ENCODE data around the gene TBC1D2B. TPM values are rescaled to one million over a fixed set of nuclear protein-coding genes. Genes with fewer than 3 reads are reported as not detected.
A peak's percentile ranks its signal among the peaks of the same experiment; 100 is the strongest.

The TBC1D2B gene
- total and polyA plus RNA-seq, 4 donors, result 8.4 to 119 (median 22.0) TPM

DNA sequence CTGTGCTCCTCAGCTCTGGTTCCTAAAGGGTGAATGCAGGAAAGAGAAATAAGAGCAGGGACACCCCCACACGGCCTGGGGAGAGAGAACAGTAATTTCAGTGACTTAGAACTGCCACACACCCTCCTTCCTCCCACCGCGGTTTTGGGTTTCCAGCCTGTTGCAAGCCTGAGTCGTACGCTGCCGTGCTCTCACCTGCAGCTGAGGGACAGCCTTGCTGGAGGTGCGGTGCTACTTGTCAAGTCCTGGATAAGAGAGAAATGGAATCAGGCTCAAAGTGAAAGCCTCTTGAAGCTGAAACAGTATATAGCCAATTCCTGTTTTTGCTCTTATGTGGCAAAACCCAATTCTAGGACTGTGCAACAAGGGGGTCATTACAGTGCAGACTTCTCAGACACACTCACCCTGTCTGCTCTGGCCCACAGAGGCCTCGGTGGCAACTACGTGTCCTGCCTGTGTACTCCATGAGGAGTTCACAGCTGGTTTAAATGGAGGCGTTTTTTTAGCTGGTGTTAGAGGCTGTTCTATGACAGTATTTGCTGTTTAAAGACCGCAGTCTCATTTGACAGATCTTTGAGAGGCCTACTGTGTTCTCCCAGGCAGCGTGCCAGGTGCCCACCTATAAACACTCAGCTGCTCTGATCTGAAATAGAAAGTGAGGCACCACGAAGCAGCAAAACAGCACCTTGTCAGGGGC lies 42.9 kb downstream of the TBC1D2B start:
- peak; percentile 10 for TF ChIP-seq YY1 (IDR thresholded peaks at IDR 0.05)
- TF ChIP-seq NR2F2 (IDR thresholded peaks at IDR 0.05), result no peak
- TF ChIP-seq TAF1 (conservative IDR thresholded peaks at IDR 0.05), result no peak
- TF ChIP-seq, protein P1, sequence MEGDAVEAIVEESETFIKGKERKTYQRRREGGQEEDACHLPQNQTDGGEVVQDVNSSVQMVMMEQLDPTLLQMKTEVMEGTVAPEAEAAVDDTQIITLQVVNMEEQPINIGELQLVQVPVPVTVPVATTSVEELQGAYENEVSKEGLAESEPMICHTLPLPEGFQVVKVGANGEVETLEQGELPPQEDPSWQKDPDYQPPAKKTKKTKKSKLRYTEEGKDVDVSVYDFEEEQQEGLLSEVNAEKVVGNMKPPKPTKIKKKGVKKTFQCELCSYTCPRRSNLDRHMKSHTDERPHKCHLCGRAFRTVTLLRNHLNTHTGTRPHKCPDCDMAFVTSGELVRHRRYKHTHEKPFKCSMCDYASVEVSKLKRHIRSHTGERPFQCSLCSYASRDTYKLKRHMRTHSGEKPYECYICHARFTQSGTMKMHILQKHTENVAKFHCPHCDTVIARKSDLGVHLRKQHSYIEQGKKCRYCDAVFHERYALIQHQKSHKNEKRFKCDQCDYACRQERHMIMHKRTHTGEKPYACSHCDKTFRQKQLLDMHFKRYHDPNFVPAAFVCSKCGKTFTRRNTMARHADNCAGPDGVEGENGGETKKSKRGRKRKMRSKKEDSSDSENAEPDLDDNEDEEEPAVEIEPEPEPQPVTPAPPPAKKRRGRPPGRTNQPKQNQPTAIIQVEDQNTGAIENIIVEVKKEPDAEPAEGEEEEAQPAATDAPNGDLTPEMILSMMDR (IDR thresholded peaks at IDR 0.05; ENCODE audit: low read depth, low read length, missing input control), result no peak
- no peak for TF ChIP-seq RAD21 (IDR thresholded peaks at IDR 0.05)
- no peak for TF ChIP-seq HNF4A (conservative IDR thresholded peaks at IDR 0.05)
- DNase-seq (ENCODE audit: low spot score), result no peak
- Histone ChIP-seq H3K9me3 (ENCODE audit: control insufficient read depth in 4 of 4, low read length in 3 of 4) (no peaks in the 10 kb centered on the region), H3K4me1 (ENCODE audit: control insufficient read depth in 4 of 4, insufficient read depth in 4 of 4, low read length in 3 of 4) (peaks cover 10 to 49% (median 36%) of the 10 kb centered on the region in 4 donors), H3K36me3 (ENCODE audit: control insufficient read depth in 4 of 4, insufficient read depth in 3 of 4, low read depth in 1 of 4, low read length in 3 of 4) (peaks cover 2 to 10% (median 4%) of the 10 kb centered on the region in 4 donors), H3K27ac (ENCODE audit: low read depth in 1 of 2, low read length in 2 of 2) (peak overlapping the region; percentile 51 to 61), H3K4me3 (ENCODE audit: low read depth in 1 of 3, low read length in 3 of 3) (no peak overlapping the region), H3K9ac (ENCODE audit: low read depth in 1 of 2, low read length in 2 of 2) (peak overlapping the region; percentile 10 to 62), H3K27me3 (ENCODE audit: control insufficient read depth in 4 of 4, insufficient read depth in 4 of 4, low read length in 3 of 4) (no peaks in the 10 kb centered on the region)
- WGBS, result 52% methylated on average over 13 of the region's 13 CpGs

DNA sequence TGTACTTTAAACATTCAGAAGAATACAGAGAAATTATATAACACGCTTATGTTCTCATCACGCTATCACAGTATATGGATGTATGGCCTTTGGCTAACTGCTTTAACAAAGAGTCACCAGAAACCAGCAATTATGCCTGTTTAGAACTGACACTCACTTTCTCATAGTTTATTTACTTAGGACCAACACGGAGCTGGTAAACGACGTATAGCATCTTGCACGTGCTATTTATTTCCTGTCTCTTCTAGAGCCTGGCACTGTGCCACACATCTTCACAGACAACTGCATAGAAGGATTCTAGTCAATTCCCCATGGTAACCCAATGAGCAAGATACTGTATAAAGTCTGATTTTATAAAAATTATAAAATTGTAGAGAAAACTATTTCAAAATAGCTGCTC lies 43.6 kb downstream of the TBC1D2B start:
- peaks cover 10 to 47% (median 35%) of the 10 kb centered on the region in 4 donors for H3K4me1 ChIP-seq (ENCODE audit: control insufficient read depth in 4 of 4, insufficient read depth in 4 of 4, low read length in 3 of 4)
- TF ChIP-seq, protein P2, sequence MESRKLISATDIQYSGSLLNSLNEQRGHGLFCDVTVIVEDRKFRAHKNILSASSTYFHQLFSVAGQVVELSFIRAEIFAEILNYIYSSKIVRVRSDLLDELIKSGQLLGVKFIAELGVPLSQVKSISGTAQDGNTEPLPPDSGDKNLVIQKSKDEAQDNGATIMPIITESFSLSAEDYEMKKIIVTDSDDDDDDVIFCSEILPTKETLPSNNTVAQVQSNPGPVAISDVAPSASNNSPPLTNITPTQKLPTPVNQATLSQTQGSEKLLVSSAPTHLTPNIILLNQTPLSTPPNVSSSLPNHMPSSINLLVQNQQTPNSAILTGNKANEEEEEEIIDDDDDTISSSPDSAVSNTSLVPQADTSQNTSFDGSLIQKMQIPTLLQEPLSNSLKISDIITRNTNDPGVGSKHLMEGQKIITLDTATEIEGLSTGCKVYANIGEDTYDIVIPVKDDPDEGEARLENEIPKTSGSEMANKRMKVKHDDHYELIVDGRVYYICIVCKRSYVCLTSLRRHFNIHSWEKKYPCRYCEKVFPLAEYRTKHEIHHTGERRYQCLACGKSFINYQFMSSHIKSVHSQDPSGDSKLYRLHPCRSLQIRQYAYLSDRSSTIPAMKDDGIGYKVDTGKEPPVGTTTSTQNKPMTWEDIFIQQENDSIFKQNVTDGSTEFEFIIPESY (IDR thresholded peaks at IDR 0.05), result no peak
- TF ChIP-seq EGR1 (IDR thresholded peaks at IDR 0.05; ENCODE audit: low read depth in 2 of 2) (no peak), HNF4G (IDR thresholded peaks at IDR 0.05) (no peak), SP1 (IDR thresholded peaks at IDR 0.05) (no peak)
- TF ChIP-seq, protein P3, sequence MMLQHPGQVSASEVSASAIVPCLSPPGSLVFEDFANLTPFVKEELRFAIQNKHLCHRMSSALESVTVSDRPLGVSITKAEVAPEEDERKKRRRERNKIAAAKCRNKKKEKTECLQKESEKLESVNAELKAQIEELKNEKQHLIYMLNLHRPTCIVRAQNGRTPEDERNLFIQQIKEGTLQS (IDR thresholded peaks at IDR 0.05), result no peak
- TF ChIP-seq, protein P1 (IDR thresholded peaks at IDR 0.05; ENCODE audit: low read depth, low read length, missing input control), result no peak
- peaks cover 2 to 12% (median 6%) of the 10 kb centered on the region in 4 donors for H3K36me3 ChIP-seq (ENCODE audit: control insufficient read depth in 4 of 4, insufficient read depth in 3 of 4, low read depth in 1 of 4, low read length in 3 of 4)
- H3K27ac ChIP-seq (ENCODE audit: low read depth in 1 of 2, low read length in 2 of 2), result peak overlapping the region in 1 of 2 donors; percentile 61
- 64% methylated on average over 6 of the region's 6 CpGs for WGBS
- no peak for DNase-seq (ENCODE audit: low spot score)
- H3K9me3 ChIP-seq (ENCODE audit: control insufficient read depth in 4 of 4, low read length in 3 of 4), result no peaks in the 10 kb centered on the region
- no peak overlapping the region for H3K4me3 ChIP-seq (ENCODE audit: low read depth in 1 of 3, low read length in 3 of 3)
- H3K27me3 ChIP-seq (ENCODE audit: control insufficient read depth in 4 of 4, insufficient read depth in 4 of 4, low read length in 3 of 4), result no peaks in the 10 kb centered on the region
- no peak overlapping the region for H3K9ac ChIP-seq (ENCODE audit: low read depth in 1 of 2, low read length in 2 of 2)

Measured in liver (tissue), 9 donors.